HG03280 (cell line): ENCODE data around the gene PBX4.

Experiments used
- ATAC-seq: cut with Tn5 transposase; IDR thresholded peaks from one replicate; pipeline ENCODE4 v1.9.1; 2021; ENCODE audit warnings: mild to moderate bottlenecking, moderate library complexity; ENCODE audit not compliant: unreplicated experiment

Gene PBX4

DNA sequence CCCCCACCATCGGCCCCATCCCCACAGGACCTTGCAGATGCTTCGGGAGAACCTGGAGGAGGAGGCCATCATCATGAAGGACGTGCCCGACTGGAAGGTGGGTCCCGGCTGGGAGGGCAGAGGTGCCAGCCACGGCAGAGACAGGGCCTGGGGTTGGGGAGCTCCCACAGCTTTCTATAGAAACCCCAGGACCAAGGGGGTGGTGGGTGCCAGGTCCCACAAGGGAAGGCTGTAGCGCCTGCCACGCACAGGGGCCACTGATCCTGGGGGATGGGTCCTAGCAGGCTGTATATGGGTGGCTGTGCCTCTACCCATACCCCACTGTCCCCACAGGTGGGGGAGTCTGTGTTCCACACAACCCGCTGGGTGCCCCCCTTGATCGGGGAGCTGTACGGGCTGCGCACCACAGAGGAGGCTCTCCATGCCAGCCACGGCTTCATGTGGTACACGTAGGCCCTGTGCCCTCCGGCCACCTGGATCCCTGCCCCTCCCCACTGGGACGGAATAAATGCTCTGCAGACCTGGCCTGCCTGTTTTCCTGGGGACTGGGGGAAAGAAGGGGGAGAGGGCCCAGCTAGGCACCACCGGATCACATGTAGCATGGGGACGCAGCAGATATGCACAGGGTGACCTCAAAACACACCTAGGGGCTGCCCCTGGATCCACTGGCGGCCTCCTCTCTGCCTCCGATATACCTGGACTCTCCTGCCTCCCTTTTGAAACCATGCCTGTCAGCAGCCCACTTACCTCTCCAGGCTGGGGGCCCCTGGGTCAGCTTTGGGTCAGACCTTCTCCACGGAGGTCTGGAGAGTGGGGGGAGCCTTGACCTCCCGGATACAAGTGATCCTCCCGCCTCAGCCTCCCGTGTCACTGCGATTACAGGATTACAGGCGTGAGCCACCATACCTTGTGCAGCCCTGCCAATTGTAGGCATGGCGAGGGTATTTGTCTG is 90.5 kb downstream of the PBX4 start:
- ATAC-seq, result no peak

DNA sequence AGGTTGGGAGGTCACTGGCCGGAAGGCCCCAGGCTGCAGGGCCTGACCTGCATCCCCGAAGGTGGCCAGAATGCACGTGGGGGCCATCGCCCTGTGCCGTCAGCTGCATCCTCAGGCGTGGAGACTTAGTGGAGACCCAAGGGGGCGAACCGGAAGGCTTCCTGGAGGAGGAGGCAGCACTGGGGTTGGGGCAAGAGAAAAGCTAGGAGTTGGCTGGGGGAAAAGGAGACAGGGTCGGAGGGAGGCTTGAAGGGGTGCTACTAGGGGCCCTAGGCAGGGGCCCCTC is 91.2 kb downstream of the PBX4 start:
- ATAC-seq, result no peak

DNA sequence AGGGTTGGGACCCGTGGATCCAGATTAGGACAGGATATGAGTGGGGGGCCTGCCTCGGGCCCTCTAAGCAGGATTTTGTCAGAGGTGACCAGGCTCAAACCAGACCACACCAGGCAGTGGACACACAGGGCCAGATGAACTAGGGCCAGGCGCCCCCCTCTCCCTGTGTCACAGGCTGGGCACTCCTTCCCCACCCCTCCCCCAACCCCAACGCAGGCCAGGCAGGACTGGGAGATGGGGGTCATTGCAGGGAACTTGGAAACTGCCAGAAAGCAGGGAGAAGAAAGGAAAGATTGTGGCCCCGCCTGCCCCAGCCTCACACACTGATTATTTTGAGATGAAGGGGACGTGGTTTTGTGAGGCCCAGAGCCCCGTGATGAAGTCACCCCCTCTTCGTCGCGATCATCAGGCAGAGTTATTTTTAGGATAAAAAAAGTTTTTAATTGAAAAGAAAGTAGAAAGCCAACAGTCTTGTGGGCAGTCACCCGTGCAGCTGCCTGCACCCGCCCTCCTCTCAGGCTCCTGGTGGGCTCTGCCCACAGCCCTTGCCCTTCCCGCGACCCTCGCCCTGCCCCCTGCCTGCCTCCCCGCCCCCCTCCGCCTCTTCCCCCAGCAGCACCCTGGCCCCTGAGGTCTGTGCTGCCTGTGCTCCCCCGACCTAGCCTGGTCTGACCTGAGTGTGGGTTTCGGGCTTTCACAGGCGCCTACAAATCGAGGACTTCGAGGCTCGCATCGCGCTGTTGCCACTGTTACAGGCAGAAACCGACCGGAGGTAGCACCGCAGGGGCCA is 91.7 kb downstream of the PBX4 start:
- no peak for ATAC-seq

DNA sequence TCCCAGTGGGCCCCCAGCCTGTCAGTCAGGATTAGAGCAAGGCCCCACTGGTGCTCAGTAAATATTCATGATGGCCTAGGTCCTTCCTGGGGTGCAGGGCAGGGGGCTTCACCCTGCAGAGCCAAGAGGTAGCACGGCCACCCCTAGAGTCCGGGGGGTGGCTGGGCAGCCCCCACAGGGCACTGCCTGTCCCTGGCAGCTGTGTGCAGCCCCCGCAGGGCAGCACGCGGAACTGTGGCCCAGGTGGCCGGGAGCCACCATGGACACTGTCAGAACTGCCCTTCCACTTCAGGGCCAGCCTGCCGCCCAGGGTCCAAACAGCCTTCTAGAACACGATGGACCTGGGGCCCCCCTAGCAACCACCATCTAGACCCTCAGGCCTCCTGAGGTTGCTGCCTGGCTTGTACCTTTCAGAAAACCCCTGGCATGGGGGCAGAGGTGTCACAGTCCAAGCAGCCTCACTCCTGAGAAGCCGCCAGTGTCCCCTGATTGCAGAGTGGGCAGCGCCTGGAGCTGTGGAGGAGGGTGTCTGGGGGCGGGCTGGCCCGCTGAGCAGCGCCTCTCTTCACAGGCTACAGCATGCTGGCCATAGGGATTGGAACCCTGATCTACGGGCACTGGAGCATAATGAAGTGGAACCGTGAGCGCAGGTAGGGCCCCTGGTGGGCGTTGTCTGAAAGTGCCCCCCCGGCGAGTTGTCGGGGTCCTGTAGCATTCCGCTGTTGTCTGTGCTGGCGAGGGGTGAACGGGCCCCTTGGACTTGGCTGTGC is 92.7 kb downstream of the PBX4 start:
- no peak for ATAC-seq

DNA sequence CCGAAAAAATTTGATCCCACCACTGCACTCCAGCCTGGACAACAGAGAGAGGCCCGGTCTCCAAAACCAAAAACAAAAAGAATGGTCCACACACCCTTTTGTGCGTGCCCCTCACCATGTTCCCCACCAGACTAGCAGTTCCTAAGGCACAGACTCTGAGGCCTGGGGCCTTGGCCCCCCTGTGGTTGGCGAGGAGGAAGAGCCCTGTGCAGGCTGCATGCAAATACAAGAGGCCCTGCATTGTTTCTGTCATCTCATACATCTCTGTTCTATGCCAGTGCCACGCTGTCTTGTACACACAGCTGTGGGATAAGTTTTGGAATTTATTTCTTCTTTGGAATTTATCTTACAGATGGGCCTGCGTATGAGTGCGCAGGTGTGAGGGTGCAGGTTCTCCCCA is 94.4 kb downstream of the PBX4 start:
- ATAC-seq, result no peak

DNA sequence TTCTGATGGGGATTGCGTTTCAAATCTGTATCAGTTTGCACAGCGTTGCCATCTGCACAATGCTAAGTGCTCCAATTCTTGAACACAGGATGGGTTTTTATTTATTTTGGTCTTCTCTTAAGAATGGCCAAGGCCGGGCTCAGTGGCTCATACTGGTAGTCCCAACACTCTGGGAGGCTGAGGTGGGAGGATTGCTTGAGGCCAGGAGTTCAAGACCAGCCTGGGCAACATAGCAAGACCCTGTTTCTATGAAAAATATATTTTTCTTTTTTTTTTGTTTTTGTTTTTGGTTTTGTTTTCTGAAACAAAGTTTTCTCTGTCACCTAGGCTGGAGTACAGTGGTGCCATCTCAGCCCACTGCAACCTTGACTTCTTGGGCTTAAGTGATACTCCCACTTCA is 95.3 kb downstream of the PBX4 start:
- ATAC-seq, result no peak

DNA sequence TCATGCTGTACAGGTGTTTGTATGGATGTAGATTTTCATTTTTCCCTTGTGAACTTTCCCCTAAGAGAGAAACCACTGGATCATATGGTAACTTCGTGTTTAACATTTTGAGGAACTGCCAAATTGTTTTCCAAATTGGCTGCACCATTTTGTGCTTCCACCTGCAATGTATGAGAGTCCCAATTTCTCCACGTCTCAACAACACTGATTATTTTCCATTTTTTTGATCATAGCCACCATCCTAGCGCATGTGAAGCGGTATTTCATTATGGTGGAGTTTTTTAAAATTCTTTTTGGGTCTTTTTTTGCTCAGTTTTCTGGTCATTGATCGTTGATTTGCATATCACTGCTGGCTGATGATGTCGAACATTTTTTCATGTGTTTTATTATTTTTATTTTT is 97.5 kb downstream of the PBX4 start:
- ATAC-seq, result no peak

DNA sequence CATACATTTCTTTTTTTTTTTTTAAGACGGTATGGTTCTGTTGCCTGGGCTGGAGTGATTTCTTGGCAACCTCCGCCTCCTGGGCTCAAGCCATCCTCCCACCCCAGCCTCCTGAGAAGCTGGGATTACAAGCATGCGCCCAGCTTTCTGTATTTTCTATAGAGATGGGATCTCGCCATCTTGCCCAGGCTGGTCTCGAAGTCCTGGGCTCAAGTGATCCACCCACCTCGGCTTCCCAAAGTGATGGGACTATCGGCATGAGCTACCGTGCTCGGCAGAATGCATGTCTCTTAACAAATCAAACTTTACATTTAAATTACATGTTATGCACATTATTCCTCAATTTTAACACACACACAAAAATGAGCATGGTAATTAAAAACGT is 101.3 kb downstream of the PBX4 start:
- ATAC-seq, result no peak

DNA sequence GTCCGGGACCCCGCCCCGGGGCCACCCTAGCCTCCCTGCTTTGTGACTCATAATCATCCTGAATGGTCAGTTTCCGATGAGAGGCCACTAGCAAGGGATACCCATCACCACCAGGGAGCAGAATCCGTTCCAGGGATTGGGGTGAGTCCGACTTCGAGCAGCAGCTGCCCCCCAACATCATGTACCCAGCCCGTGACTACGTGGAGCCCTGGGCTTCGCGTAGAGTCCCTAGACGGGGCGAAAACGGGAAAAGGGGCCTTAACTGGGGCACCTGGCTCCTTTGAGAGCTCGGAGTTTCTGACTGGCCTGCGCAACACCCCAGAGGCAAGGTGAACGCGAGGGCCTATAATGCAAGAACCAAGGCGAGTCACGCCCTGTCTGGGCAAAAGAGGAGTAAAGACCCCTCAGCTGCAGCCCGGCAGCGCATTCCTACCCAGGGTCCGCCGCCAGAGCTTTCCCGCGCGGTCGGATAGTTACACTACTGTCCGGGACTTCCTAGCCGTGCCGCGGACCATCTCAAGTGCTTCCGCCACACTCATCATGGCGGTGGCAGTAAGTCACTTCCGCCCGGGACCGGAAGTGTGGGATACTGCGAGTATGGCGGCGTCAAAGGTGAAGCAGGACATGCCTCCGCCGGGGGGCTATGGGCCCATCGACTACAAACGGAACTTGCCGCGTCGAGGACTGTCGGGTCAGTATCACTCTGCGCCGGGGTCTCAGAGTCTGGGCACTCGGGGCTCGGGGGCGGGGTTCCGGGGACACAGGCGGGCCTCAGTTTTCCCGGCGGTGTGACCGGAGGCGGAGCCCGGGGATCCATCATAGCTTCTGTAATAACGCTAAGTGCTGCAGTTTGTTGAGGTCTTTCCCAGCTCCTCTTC is 102.6 kb downstream of the PBX4 start, which contains the start of gene NDUFA13:
Gene NDUFA13, plus strand, starts transcription at position 584 of the 878 bp plus-strand sequence. Its CDS starts 14 bp downstream, at position 598.
- ATAC-seq, result peak; percentile 93

DNA sequence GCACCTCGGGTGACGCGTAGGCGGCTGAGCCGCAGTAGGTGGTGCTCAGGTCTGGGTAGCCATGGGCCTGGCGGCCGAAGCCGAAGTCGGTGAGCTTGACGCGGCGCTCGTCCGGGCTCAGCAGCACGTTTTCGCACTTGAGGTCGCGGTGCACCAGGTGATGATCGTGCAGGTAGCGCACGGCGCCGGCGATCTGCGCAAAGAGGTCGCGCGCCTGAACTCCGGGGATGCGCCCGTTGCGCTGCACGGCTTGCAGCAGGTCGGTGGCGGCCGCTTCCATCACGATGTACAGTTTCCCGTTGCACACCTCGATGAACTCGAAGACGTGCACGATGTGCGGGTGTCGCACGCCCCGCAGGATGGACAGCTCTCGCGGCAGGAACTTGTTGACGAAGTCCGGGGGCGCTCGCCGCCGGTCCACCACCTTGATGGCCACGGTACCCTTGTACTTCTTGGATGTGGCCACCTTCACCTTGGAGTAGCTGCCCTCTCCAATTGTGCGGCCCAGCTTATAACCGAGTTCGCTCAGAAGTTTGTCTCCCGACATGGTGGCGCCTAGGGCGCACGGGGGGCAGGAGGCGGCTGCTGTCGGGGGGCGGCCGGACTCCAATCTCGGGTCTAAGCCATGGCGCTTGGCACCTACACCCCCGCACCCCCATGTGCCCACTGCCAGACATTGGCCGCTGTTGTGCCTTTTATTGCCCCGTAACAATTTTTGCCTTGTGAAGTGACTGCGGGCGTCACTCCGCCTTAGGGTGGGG is 103.4 kb downstream of the PBX4 start, which contains the start of gene TSSK6:
Gene TSSK6, minus strand, starts transcription at position 668 of the 761 bp plus-strand sequence. Its CDS starts 121 bp downstream, at position 547.
- no peak for ATAC-seq

DNA sequence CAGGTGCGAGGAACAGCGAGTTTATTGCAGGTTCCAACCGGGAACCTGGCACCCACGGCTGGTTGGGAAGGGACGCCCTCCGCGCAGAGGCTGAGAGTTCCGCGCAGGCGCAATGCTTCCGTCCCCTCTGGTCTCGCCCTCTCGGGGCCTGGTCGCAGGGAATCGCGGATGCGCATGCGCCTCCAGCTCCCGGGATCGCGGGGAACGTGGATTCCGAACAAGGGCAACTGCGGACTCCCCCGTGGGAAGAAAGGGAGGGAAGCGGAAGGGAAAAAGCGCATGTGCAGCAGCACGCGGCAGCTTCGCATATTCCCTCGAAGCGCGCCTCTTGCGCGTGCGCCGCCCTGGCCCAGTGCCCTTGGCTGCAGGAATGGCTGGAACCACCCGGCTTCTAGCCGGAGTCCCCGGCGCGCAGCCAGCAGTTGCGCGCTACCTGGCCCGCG is 104.3 kb downstream of the PBX4 start:
- no peak for ATAC-seq

DNA sequence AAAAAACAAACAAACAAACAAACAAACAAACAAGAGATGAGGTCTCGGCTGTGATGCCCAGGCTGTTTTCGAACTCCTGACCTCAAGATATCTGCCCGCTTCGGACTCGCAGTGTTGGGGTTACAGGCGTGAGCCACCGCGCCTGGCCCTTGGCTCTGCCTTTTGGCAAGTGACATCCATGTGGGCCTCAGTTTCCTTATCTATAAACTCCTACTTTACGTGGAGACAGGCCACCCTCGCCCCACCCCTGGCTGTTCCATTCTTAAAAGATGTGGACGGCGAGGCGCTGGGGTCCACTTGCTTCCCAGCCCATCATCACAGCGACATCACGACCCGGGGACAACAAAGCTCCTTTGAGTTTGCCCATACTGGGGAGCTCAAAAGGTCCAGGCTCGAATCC is 104.8 kb downstream of the PBX4 start:
- no peak for ATAC-seq
